D341Med (cell line): ENCODE data around the gene APOO.

Experiments used
- DNase-seq: peaks from one replicate; pipeline ENCODE4 v3.0.0; 2012; ENCODE audit warnings: low spot score

Gene APOO

DNA sequence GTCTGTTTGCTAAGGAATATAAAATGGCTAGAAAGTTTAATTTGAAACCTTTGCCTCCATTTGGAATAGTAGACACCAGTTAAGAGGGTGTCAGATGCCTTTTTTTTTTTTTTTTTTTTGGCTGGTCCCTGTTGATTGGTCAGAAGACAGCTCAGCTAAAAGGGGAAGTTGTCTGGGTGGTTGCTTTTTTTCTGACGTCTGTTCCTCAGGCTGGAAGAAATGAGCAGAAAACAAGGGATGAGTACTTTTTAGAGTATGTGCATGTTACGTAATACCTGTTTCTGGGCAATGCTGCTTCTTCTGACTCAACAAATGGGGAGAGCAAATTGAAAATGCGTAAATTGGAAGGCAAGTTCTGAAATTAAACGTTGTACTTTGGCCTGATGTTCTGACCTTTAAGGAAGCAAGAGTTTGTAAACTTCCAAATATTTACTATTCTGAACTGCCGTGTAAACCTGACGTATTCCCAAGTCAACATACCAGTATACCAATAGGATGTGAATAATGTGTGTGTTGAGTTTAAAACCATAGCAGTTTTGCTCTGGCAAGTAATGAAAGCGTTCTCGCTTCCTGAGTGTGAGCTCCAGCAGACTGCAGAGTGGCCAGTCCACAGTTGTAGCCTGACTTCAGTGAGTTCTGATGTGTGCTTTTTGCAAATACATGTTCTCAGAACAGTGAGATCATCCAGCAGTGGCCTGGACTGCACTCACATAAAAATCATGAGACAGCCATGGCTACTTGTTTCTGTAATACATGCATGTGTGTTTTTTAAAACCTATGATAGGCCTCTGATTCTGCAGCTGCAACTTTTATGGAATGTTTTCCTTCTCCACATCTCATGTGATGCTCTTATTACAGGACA is 123.0 kb downstream of the APOO start:
- no peak for DNase-seq

DNA sequence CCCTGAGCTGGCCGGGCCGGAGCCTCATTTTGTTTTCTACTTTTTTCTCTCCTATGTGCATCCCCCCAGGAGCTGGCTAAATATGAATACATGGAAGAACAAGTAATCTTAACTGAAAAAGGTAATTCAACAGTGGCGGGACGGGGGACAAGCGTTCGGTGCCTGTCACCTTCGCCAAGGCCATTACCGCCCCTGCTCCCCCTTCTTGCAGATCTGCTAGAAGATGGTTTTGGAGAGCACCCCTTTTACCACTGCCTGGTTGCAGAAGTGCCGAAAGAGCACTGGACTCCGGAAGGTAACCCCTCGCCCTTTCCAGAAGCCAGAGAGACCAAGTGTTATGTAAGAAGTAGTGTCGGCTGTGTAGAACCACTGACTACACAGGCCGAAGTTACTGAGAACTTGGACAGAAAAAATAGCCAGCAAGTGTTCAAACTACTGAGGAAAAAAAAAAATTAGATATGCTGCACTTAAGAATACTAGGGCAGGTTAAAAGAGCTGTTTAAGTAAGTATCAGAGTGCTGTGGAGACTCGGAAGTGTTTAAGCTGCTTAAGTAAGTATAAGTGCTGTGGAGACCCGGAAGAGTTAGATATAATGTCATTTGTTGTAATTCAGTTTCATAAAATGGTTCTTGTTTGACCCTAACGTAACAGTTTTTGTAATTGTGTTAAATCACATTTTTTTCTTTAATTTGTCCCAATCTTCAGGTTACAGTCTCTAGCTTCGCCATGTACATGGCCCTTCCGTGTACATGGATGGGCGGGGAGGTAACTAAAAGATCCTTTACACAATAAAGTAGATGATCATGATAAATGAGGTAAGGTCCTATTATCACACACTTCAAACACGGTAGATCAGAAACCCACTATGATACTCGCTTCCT is 123.9 kb downstream of the APOO start:
- no peak for DNase-seq
